Measurements from ENCODE around the gene ARHGEF2.

DNA sequence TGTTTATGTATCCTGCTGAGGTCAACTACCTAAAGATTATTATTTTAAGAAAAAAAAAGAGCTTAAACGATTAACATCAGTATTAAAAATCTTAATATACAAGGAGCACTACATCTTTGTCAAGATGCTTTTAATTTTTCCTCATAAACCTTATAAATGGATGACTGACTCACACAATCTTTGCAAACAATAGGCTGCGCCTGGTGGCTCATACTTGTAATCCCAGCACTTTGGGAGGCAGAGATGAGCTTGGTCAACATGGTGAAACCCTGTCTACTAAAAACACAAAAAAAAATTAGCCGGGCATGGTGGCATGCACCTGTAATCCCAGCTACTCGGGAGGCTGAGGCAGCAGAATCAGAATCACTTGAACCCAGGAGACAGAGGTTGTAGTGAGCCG, 45.9 kb downstream of the ARHGEF2 start:
- no peak for TF ChIP-seq GATA2 (IDR thresholded peaks at IDR 0.05; ENCODE audit: low read depth, low read length)
- no peak for TF ChIP-seq GATA3 (IDR thresholded peaks at IDR 0.05; ENCODE audit: low read depth, low read length)

Data from SH-SY5Y (cell line).